ENCODE data around the gene RSAD2.

The RSAD2 gene

GRCh38 chr2:6841537-6842287 is 35.9 kb upstream of the RSAD2 start:
- no peaks in the 10 kb centered on the region for H3K36me3 ChIP-seq (ENCODE audit: control insufficient read depth in 2 of 2, insufficient read depth in 1 of 2, low read length in 2 of 2)
- ChIA-PET POLR2A (no interaction called here), CTCF (interaction anchor here (0.5 to 1.5 kb wide), 2 partner anchors 13 to 196 kb away, joined by 3 read pairs; no protein-coding TSS in a partner anchor)
- H3K4me1 ChIP-seq (ENCODE audit: control insufficient read depth, insufficient read depth, low read length): no peaks in the 10 kb centered on the region
- no peaks in the 10 kb centered on the region for H3K9me3 ChIP-seq (ENCODE audit: control insufficient read depth, insufficient read depth, low read depth, low read length)
- no peak overlapping the region for H3K27ac ChIP-seq (ENCODE audit: extremely low read depth, low read depth, low read length)
- TF ChIP-seq, protein P1, sequence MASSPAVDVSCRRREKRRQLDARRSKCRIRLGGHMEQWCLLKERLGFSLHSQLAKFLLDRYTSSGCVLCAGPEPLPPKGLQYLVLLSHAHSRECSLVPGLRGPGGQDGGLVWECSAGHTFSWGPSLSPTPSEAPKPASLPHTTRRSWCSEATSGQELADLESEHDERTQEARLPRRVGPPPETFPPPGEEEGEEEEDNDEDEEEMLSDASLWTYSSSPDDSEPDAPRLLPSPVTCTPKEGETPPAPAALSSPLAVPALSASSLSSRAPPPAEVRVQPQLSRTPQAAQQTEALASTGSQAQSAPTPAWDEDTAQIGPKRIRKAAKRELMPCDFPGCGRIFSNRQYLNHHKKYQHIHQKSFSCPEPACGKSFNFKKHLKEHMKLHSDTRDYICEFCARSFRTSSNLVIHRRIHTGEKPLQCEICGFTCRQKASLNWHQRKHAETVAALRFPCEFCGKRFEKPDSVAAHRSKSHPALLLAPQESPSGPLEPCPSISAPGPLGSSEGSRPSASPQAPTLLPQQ (tag by site-specific recombination; IDR thresholded peaks at IDR 0.05): no peak
- TF ChIP-seq ZNF354C (tag by site-specific recombination; IDR thresholded peaks at IDR 0.05; ENCODE audit: borderline replicate concordance, low read depth) (no peak), ZSCAN18 (tag by site-specific recombination; IDR thresholded peaks at IDR 0.05) (no peak), ZNF24 (tag by site-specific recombination; IDR thresholded peaks at IDR 0.05) (no peak), ZNF449 (tag by site-specific recombination; IDR thresholded peaks at IDR 0.05) (no peak), ZNF571 (tag by site-specific recombination; IDR thresholded peaks at IDR 0.05) (no peak), ZSCAN30 (tag by site-specific recombination; IDR thresholded peaks at IDR 0.05) (no peak), ZFP37 (tag by site-specific recombination; IDR thresholded peaks at IDR 0.05) (no peak), SP3 (tag by site-specific recombination; IDR thresholded peaks at IDR 0.05) (no peak), ZNF23 (tag by site-specific recombination; IDR thresholded peaks at IDR 0.05; ENCODE audit: borderline replicate concordance) (no peak), ZNF19 (tag by site-specific recombination; IDR thresholded peaks at IDR 0.05; ENCODE audit: low read depth) (no peak), REST (tag by site-specific recombination; IDR thresholded peaks at IDR 0.05) (no peak), SP2 (tag by site-specific recombination; IDR thresholded peaks at IDR 0.05) (no peak), ZNF239 (tag by site-specific recombination; IDR thresholded peaks at IDR 0.05) (no peak), ZNF843 (tag by site-specific recombination; IDR thresholded peaks at IDR 0.05) (no peak), RBAK (tag by site-specific recombination; IDR thresholded peaks at IDR 0.05) (no peak), HOXC10 (CRISPR knock-in tag; IDR thresholded peaks at IDR 0.05) (no peak)
- TF ChIP-seq, protein P2, sequence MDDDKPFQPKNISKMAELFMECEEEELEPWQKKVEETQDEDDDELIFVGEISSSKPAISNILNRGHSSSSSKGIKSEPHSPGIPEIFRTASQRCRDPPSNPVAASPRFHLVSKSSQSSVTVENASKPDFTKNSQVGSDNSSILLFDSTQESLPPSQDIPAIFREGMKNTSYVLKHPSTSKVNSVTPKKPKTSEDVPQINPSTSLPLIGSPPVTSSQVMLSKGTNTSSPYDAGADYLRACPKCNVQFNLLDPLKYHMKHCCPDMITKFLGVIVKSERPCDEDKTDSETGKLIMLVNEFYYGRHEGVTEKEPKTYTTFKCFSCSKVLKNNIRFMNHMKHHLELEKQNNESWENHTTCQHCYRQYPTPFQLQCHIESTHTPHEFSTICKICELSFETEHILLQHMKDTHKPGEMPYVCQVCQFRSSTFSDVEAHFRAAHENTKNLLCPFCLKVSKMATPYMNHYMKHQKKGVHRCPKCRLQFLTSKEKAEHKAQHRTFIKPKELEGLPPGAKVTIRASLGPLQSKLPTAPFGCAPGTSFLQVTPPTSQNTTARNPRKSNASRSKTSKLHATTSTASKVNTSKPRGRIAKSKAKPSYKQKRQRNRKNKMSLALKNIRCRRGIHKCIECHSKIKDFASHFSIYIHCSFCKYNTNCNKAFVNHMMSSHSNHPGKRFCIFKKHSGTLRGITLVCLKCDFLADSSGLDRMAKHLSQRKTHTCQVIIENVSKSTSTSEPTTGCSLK (tag by site-specific recombination; IDR thresholded peaks at IDR 0.05): no peak
- no peak overlapping the region for H3K4me3 ChIP-seq (ENCODE audit: low read depth, low read length)
